ENCODE measurements around the gene GABRB2.

- TF ChIP-seq, protein P1, sequence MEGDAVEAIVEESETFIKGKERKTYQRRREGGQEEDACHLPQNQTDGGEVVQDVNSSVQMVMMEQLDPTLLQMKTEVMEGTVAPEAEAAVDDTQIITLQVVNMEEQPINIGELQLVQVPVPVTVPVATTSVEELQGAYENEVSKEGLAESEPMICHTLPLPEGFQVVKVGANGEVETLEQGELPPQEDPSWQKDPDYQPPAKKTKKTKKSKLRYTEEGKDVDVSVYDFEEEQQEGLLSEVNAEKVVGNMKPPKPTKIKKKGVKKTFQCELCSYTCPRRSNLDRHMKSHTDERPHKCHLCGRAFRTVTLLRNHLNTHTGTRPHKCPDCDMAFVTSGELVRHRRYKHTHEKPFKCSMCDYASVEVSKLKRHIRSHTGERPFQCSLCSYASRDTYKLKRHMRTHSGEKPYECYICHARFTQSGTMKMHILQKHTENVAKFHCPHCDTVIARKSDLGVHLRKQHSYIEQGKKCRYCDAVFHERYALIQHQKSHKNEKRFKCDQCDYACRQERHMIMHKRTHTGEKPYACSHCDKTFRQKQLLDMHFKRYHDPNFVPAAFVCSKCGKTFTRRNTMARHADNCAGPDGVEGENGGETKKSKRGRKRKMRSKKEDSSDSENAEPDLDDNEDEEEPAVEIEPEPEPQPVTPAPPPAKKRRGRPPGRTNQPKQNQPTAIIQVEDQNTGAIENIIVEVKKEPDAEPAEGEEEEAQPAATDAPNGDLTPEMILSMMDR (IDR thresholded peaks at IDR 0.05; ENCODE audit: borderline replicate concordance, extremely low read depth, low read length, poor library complexity, severe bottlenecking): no peak
- TF ChIP-seq EZH2 (IDR thresholded peaks at IDR 0.05; ENCODE audit: borderline replicate concordance, low read depth, low read length, severe bottlenecking): no peak
Measured at GRCh38 chr5:161271816-161272215, 274.7 kb downstream of the GABRB2 start.
